ENCODE measurements around the gene PKHD1. TPM values are rescaled to one million over a fixed set of nuclear protein-coding genes. Genes with fewer than 3 reads are reported as not detected.

Gene PKHD1
- total and polyA plus RNA-seq, 2 of the 8 experiments (the other 6 are each of a cell fraction or from before 2014, with no cell fraction given) = 0.06 to 0.09 TPM

GRCh38 chr6:51887859-51888258 is 199.6 kb downstream of the PKHD1 start:
- Histone ChIP-seq H3K9ac (replicated peaks in 1 of 4; ENCODE audit: extremely low read depth in 1 of 4, low read depth in 3 of 4, low read length in 3 of 4) (no peak overlapping the region), H3K79me2 (ENCODE audit: control insufficient read depth in 1 of 2, insufficient read depth in 2 of 2, low read length in 2 of 2) (no peaks in the 10 kb centered on the region), H2BK5ac (ENCODE audit: low read depth, low read length) (no peak overlapping the region), H3K4me3 (ENCODE audit: extremely low read depth in 1 of 4, insufficient read depth in 2 of 4, low read depth in 3 of 4, low read length in 4 of 4) (no peak overlapping the region), H2BK12ac (ENCODE audit: low read depth, low read length) (no peak overlapping the region), H2BK120ac (replicated peaks; ENCODE audit: low read depth, low read length) (no peak overlapping the region), H3K27ac (ENCODE audit: low read depth, low read length) (no peak overlapping the region), H3K18ac (ENCODE audit: extremely low read depth, low read length) (no peak overlapping the region), H4K8ac (ENCODE audit: extremely low read depth, insufficient read depth, low read length) (no peak overlapping the region), H4K91ac (replicated peaks; ENCODE audit: insufficient read length, low read length) (no peak overlapping the region), H3K14ac (ENCODE audit: insufficient read length) (no peak overlapping the region), H2AFZ (ENCODE audit: low read length) (no peak overlapping the region), H3K23me2 (ENCODE audit: low read depth, low read length) (no peaks in the 10 kb centered on the region), H2BK15ac (ENCODE audit: low read length) (no peak overlapping the region), H3K9me3 (ENCODE audit: insufficient read depth in 2 of 2, low read depth in 1 of 2, low read length in 1 of 2) (no peaks in the 10 kb centered on the region), H3K4ac (replicated peaks; ENCODE audit: insufficient read length, low read depth, low read length) (no peak overlapping the region), H2AK5ac (ENCODE audit: low read depth, low read length) (no peak overlapping the region), H4K5ac (ENCODE audit: insufficient read length, low read depth, low read length) (no peak overlapping the region), H3K36me3 (ENCODE audit: control insufficient read depth in 2 of 4, insufficient read depth in 4 of 4, low read length in 3 of 4) (no peaks in the 10 kb centered on the region), H3K27me3 (replicated peaks in 1 of 4; ENCODE audit: control insufficient read depth in 3 of 4, extremely low read depth in 1 of 4, insufficient read depth in 3 of 4, low read length in 3 of 4) (no peaks in the 10 kb centered on the region), H4K20me1 (replicated peaks in 1 of 2; ENCODE audit: control insufficient read depth in 1 of 2, insufficient read depth in 2 of 2, low read length in 2 of 2) (no peaks in the 10 kb centered on the region), H3K79me1 (ENCODE audit: low read depth, low read length) (no peaks in the 10 kb centered on the region), H3K4me2 (ENCODE audit: insufficient read depth in 1 of 2, low read depth in 2 of 2, low read length in 2 of 2) (no peak overlapping the region), H3K4me1 (replicated peaks in 1 of 4; ENCODE audit: control insufficient read depth in 3 of 4, insufficient read depth in 4 of 4, low read length in 3 of 4) (no peaks in the 10 kb centered on the region; a peak in 1 of 7 replicates), H2BK20ac (ENCODE audit: low read length) (no peak overlapping the region), H3K56ac (replicated peaks; ENCODE audit: insufficient read length, low read depth, low read length) (no peak overlapping the region), H3K23ac (ENCODE audit: insufficient read length) (no peak overlapping the region)
- FAIRE-seq = no peak
- TF ChIP-seq EZH2 (IDR thresholded peaks at IDR 0.05; ENCODE audit: low read depth, low read length, severe bottlenecking) = no peak
- no peak for TF ChIP-seq KDM4A (IDR thresholded peaks at IDR 0.05; ENCODE audit: low read depth, low read length, severe bottlenecking)
- no peak for TF ChIP-seq MAX (IDR thresholded peaks at IDR 0.05)
- TF ChIP-seq GTF2F1 (IDR thresholded peaks at IDR 0.05; ENCODE audit: borderline replicate concordance, low read depth, low read length) = no peak
- TF ChIP-seq HDAC6 (IDR thresholded peaks at IDR 0.05; ENCODE audit: low read depth, low read length) = no peak
- TF ChIP-seq KDM1A (IDR thresholded peaks at IDR 0.05; ENCODE audit: borderline replicate concordance, low read length) = no peak
- no peak for TF ChIP-seq PHF8 (conservative IDR thresholded peaks at IDR 0.05; ENCODE audit: low read depth, low read length)
- no peak for TF ChIP-seq MAFK (IDR thresholded peaks at IDR 0.05; ENCODE audit: low read depth, low read length)
- no peak for TF ChIP-seq CREB1 (IDR thresholded peaks at IDR 0.05)
- 75% methylated on average over 2 of the region's 2 CpGs; no CpG with 5 or more reads in 1 of the 2 experiments for WGBS, 2 experiments (ENCODE audit: extremely low coverage in 1 of 2, insufficient coverage in 1 of 2, insufficient read length in 1 of 2, insufficient replicate concordance in 2 of 2, low coverage in 1 of 2, low lambda C conversion rate in 2 of 2, missing lambda C conversion rate in 1 of 2)
- POLR2A ChIA-PET (ENCODE audit: partially characterized antibody) = no interaction called here
- CTCF ChIA-PET (ENCODE audit: partially characterized antibody) = no interaction called here
- DNase-seq (ENCODE audit: low read depth in 1 of 2, low spot score in 2 of 2) = no peak

Data from H1 (cell line).